Measurements from ENCODE around the gene ICAM2.

The ICAM2 gene

DNA sequence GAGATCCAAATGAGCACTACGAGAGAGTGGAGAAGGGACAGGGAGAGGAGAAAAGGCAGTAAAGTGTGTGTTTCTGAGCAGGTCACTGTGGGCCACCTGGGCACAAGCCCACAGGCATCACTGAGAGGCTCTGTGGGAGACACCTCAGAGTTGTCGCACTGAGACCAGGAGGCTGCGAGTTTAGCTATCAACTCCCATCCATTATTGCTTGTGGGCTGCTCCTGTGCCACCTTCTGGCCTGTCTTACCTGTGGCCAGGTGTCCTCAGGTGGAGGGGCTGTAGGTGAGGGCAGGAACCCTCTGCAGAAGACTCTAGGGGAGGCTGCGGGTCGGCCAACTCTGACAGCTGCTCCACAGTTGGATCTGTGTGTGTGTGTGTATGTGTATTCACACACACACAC, 24.8 kb downstream of the ICAM2 start:
- TF ChIP-seq REST (IDR thresholded peaks at IDR 0.05; ENCODE audit: insufficient read depth in 1 of 2, low read depth in 2 of 2, low read length in 2 of 2) (no peak), POLR2AphosphoS5 (IDR thresholded peaks at IDR 0.05; ENCODE audit: low read depth, low read length) (no peak), SIN3A (IDR thresholded peaks at IDR 0.05; ENCODE audit: borderline replicate concordance, insufficient read depth, low read length) (no peak)

GRCh38 chr17:63993368-63993985, 27.0 kb downstream of the ICAM2 start:
- TF ChIP-seq POLR2AphosphoS5 (IDR thresholded peaks at IDR 0.05; ENCODE audit: low read depth, low read length) (no peak), REST (IDR thresholded peaks at IDR 0.05; ENCODE audit: insufficient read depth in 1 of 2, low read depth in 2 of 2, low read length in 2 of 2) (no peak), FOXP2 (optimal IDR thresholded peaks at IDR 0.05; ENCODE audit: borderline replicate concordance, extremely low read depth, extremely low read length, insufficient read depth) (no peak), TAF1 (IDR thresholded peaks at IDR 0.05; ENCODE audit: borderline replicate concordance, insufficient read depth, low read length) (no peak), SIN3A (IDR thresholded peaks at IDR 0.05; ENCODE audit: borderline replicate concordance, insufficient read depth, low read length) (no peak)

- TF ChIP-seq SIN3A (IDR thresholded peaks at IDR 0.05; ENCODE audit: borderline replicate concordance, insufficient read depth, low read length) (no peak), POLR2AphosphoS5 (IDR thresholded peaks at IDR 0.05; ENCODE audit: low read depth, low read length) (no peak), FOXP2 (optimal IDR thresholded peaks at IDR 0.05; ENCODE audit: borderline replicate concordance, extremely low read depth, extremely low read length, insufficient read depth) (no peak), TAF1 (IDR thresholded peaks at IDR 0.05; ENCODE audit: borderline replicate concordance, insufficient read depth, low read length) (no peak), REST (IDR thresholded peaks at IDR 0.05; ENCODE audit: insufficient read depth in 1 of 2, low read depth in 2 of 2, low read length in 2 of 2) (no peak)
These were observed 28.8 kb downstream of the ICAM2 start for GRCh38 chr17:63991611-63992010.

DNA sequence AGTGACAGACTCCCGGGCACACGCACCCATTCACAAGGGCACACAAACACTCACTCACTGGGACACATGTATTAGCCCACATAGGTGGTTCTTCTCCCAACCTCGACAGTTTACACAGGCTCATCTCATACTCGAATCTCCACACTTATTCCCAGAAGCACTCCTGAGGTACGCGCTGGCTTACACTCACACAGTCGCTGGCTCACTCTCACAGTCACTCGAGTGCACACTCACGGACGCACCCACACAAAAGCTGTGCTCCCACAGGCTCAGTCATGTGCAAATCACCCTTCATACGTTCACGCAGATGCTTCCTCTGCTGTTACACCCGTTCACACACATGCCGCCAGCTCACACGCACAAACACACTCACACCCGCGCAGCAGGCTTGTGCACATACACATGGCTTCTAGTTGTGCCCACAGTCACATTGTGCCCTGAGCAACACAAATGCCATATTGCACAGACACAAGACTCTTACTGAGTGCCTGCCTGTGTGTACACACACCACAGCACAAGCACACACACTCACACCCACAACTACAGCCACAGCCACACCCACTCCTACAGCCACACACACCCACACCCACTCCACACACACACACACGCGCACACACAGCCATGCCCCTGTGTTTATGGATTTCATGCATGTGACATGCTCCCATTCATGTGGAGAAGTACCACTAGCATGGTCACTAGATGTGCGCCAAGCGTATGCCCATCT, 30.6 kb downstream of the ICAM2 start:
- TF ChIP-seq REST (IDR thresholded peaks at IDR 0.05; ENCODE audit: insufficient read depth in 1 of 2, low read depth in 2 of 2, low read length in 2 of 2) (no peak), SIN3A (IDR thresholded peaks at IDR 0.05; ENCODE audit: borderline replicate concordance, insufficient read depth, low read length) (no peak), POLR2AphosphoS5 (IDR thresholded peaks at IDR 0.05; ENCODE audit: low read depth, low read length) (no peak), FOXP2 (optimal IDR thresholded peaks at IDR 0.05; ENCODE audit: borderline replicate concordance, extremely low read depth, extremely low read length, insufficient read depth) (no peak), TAF1 (IDR thresholded peaks at IDR 0.05; ENCODE audit: borderline replicate concordance, insufficient read depth, low read length) (no peak)
